HG03432 (cell line): ENCODE results near the gene ABHD11.
"Not testable (repeated sequence)": the region's sequence is repeated elsewhere in the genome, so short reads cannot be mapped to it uniquely, and the experiment has no call there.

ENCODE experiments used
- ATAC-seq: cut with Tn5 transposase; IDR thresholded peaks from one replicate; pipeline ENCODE4 v1.9.1; 2021; ENCODE audit warnings: mild to moderate bottlenecking, moderate library complexity; ENCODE audit not compliant: unreplicated experiment

Gene ABHD11

DNA sequence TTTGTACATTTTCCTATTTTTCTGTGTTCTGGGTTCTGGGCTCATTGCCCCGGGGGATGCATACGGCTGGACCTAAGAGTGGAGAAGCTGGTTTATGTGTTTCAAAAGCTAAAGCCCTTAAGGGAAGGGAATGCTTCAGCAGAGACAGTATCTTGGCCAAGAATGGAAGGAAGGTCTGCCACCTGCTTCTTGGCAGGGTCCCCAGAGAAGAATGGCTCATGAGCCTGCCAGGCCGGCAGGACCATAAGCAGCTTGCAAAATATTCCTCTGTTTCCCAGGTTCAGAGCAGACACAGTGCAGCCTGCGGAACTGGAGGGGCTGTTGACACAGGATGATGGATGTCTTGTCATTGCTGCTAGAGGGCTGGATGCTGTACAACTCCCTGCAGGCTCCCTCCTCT lies 7.8 kb upstream of the ABHD11 start:
- no peak for ATAC-seq

- ATAC-seq = no peak
Observed at GRCh38 chr7:73742753-73743641, 4.4 kb upstream of the ABHD11 start.

DNA sequence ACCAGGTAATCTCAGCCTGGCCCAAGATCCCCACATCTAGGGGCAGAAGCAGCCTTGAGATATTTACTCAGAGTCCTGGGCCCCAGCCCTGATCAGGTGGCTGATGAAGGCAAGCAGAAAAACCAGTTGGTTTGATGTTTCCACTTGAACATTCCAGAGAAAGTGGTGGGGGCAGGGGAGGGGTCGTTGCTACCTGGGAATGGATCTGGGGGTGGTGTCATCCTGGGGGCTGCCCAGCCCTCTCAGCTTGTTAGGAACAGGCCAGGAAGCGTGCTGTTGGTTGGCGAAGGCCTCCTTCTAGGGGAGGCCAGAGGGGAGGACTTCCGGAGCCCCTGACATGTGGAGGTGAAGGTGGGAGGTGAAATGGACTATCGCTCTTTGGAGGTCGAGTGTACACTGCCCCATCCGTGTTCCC lies 3.7 kb upstream of the ABHD11 start:
- ATAC-seq = no peak

- no peak for ATAC-seq
Observed at GRCh38 chr7:73741600-73741999, 3.0 kb upstream of the ABHD11 start.

DNA sequence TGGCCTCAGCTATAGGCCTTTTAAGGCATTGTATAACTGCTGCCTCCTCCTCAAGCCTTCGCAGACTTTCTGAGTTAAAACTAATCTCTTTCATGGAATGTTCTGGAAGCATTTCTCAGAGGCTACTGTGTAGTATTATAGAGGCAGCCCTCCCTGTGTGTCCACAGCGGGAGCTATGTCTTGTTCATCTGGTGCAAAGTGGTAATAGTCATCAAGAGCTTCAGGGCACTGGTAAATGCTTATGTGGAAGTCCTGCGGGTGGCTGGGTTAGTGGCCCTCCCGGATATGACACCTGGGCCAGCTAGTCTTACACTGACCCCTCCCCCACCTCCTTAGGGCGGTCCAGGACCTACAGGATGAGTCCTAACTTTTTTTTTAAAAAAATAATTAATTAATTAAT lies 2.2 kb upstream of the ABHD11 start:
- no peak for ATAC-seq

GRCh38 chr7:73740212-73740611 lies 1.6 kb upstream of the ABHD11 start:
- no peak for ATAC-seq

DNA sequence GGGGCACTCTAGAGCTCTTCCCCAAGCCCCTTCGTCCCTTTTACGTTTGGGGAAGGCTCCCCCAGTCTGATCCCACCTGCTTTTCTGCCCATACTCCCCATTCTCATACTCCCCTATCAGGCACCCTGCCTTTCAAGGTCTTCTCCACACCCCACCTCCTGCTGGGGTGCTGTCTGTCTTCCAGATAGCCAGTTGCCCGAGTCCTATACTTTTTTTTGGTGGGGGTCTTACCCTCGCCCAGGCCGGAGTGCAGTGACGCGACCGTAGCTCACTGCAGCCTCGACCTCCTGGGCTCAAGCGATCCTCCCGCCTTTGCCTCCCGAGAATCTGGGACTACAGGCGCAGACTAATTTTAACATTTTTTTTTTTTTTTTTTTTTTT lies 775 bp upstream of the ABHD11 start:
- ATAC-seq = no peak

GRCh38 chr7:73738220-73738611 lies 386 bp downstream of the ABHD11 start:
- no peak for ATAC-seq

- ATAC-seq = no peak
Observed at GRCh38 chr7:73737491-73738219, 947 bp downstream of the ABHD11 start.

DNA sequence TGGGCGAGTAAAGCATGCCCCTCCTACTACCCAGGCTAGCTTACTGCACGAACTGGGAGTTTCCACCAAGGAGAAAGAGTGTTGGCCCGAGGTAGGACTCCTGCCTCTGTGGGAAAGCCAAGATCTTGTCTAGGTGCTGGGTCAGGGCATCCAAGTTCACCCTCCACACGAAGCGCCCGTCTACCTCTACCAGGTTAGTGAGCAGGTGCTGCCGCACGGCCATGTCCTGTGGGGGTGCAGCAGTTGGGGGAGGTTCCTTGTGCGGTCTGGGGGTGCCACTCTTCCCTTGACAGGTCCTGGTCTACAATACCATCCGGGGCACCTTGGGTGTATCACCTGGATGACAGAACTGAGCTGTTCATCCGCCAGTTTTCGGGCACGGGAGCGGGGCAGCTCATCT lies 1.7 kb downstream of the ABHD11 start:
- ATAC-seq = no peak

- ATAC-seq = no peak
Observed at GRCh38 chr7:73735528-73735905, 3.1 kb downstream of the ABHD11 start.

DNA sequence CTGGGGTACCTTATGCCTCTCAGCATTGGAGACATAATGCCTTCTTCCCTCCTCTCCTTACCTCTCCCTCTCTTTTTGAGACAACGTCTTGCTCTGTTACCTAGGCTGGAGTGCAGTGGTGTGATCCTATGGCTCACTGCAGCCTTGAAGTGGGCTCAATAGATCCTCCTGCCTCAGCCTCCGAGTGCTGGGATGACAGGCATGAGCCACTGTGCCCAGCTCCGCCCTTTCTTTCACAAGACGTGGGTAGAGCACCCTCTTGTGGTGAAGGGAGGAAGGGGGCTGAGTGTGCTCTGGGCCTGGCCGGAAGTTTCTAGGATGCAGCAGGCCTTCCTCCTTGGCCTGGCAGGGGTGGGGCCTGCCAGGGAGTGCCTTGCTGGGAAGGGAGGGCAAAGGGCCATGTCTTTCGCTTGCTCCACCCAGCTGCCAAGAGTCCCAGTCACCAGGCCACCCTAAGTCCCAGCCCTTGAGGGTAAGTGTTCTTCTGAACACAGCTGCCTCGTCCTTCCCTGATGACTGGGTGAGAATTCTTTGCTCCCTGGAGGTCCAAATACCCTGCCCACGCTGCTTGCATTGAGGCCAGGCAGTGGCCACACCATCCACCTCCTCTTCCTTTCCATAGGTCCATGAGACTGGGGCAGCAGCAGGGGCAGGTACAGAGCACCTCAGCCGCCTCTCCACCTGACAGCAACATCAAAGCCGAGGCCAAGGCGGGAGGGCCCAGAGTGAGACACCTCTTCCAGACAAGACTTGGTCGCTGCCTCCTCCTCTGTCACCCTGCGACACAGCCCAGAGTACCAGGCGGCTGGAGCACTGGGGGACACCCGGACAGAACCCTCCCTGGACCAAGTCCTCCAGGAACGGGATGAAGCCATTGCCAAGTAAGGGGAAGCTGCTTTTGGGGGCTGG lies 3.7 kb downstream of the ABHD11 start:
- no peak for ATAC-seq

DNA sequence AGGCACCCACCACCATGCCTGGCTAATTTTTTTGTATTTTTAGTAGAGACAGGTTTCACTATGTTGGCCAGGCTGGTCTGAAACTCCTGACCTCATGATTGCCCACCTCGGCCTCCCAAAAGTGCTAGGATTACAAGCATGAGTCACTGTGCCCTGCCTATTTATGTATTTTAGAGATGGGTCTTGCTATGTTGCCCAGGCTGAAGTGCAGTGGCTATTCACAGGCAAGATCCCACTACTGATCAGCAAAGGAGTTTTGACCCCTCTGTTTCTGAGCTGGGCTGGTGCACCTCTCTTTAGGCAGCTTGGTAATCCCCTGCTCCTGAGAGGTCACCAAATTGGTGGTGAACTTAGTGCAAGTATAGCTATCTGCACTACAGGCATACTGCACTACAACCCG lies 6.2 kb downstream of the ABHD11 start:
- no peak for ATAC-seq

DNA sequence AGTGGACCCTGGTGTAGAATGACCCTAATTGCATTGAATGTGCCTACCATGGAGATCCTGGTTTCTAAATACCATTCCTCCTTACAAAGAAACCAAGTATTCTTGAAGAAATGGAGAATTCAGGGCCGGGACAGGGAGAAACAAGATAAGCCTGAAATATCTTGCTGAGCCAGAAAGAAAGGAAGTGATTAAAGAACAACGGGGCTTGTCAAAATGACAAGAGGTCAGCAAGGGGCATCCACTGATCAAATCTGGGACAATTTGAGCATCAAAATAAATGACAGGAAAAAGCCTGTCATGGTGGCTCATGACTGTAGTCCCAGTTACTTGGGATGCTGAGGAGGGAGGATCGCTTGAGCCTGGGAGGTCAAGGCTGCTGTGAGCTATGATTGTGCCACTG lies 8.1 kb downstream of the ABHD11 start:
- ATAC-seq = no peak

GRCh38 chr7:73728551-73728950 lies 10.1 kb downstream of the ABHD11 start:
- ATAC-seq = no peak

DNA sequence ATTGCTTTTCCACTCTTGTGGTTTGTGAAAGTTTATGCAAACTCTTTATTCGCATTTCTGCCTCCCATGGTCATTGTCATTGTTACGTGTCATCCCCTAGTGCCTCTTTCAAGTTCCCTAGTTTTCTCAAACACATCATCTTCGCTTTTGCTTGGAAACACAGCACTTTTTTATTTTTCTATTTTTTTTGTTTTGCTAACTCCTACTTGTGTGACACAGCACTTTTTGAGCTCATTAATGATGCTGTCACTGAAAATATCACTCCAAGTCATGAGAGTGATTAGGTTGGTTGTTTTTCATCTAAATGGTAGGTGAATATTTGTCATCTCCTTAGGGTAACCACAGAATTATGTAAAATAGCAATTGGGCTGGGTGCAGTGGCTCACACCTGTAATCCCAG lies 10.7 kb downstream of the ABHD11 start:
- ATAC-seq = no peak

- peak; percentile 10 for ATAC-seq
Observed at GRCh38 chr7:73726083-73726466, 12.5 kb downstream of the ABHD11 start.

- no peak for ATAC-seq
Observed at GRCh38 chr7:73723813-73724212, 14.8 kb downstream of the ABHD11 start.

DNA sequence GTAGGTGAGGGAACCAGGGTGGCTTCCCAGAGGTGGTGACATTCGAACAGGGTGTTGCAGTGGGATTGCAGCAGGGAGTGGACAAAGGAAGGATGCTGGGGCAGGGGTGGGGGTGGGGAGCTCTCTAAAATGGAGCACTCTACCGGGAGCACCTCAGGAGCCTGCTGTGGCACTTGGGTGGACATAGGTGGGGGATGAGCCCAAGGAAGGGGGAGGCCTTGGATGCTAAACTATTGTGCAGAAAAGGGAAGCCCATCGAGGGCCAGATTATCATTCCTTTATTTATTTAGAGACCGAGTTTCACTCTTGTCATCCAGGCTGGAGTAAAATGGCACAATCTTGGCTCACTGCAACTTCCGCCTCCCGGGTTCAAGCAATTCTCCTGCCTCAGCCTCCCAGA lies 15.8 kb downstream of the ABHD11 start:
- ATAC-seq = no peak

DNA sequence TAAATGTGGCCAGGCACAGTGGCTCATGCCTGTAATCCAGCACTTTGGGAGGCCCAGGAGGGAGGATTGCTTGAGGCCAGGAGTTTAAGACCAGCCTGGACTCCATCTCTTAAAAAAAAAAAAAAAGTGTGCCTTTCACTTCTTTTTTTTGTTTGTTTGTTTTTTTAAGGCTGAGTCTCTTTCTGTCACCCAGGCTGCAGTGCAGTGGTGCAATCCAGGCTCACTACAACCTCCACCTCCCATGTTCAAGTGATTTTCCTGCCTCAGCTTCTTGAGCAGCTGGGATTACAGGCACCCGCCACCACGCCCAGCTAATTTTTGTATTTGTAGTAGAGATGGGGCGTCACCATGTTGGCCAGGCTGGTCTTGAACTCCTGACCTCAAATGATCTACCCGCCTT lies 16.4 kb downstream of the ABHD11 start:
- not testable (repeated sequence) for ATAC-seq

DNA sequence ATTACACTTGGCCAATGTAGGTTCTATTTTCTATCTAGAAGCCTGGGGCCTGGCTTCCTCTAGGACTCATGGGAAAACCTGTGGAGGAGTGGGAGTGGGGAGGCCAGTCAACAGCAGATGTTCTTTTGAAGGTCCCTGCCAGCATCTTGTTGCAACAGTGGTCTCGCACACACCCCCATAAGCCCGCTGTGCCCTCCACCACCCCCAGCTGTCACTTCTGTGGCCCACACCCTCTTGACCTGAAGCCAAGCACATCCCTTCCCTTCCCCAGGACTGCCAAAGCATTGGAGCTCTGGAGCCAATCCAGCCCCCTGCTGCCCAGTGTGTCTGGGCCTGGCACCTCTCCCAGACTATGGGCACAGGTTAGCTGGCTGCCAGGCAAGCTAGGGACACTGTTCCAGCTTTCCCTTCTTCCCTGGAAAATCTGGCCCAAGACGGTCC lies 17.2 kb downstream of the ABHD11 start:
- ATAC-seq = no peak
